Sigmoid colon (tissue), 7 donors: ENCODE results near the gene RHOBTB1. TPM values are rescaled to one million over a fixed set of nuclear protein-coding genes. Genes with fewer than 3 reads are reported as not detected.
"Not testable (repeated sequence)": the region's sequence is repeated elsewhere in the genome, so short reads cannot be mapped to it uniquely, and the experiment has no call there.

Experiments used
- DNase-seq: peaks from one replicate; pipeline ENCODE4 v3.0.0-alpha.2; 2019
- H3K27ac ChIP-seq, 4 donors: fragments of 200-600 bp; sonication (generic); one replicate each; pipeline ENCODE4 v1.5.1; 2016 to 2019; ENCODE audit warnings: mild to moderate bottlenecking in 1 of 4
- H3K27me3 ChIP-seq, 3 donors: fragments of 200-600 bp; sonication (generic); one replicate each; pipeline ENCODE4 v1.5.1; 2019; ENCODE audit warnings: mild to moderate bottlenecking in 1 of 3
- H3K36me3 ChIP-seq, 4 donors: fragments of 200-600 bp; sonication (generic); one replicate each; pipeline ENCODE4 v1.5.1; 2016 to 2019
- H3K4me1 ChIP-seq, 4 donors: fragments of 200-600 bp; sonication (generic); one replicate each; pipeline ENCODE4 v1.5.1; 2017 to 2019
- H3K4me3 ChIP-seq, 4 donors: fragments of 200-600 bp; sonication (generic); one replicate each; pipeline ENCODE4 v1.5.1; 2017 to 2019; ENCODE audit warnings: mild to moderate bottlenecking in 2 of 4, moderate library complexity in 1 of 4
- H3K9me3 ChIP-seq, 4 donors: fragments of 200-600 bp in 3 of 4; sonication (generic) in 3 of 4; one replicate each; pipeline versions ENCODE4 v1.5.1 to v1.6.1; 2013 to 2019
- EP300 ChIP-seq, 4 donors: sonication (generic); formaldehyde crosslinking; IDR thresholded peaks; one replicate each; pipeline ENCODE4 v1.6.1; 2017; ENCODE audit warnings: antibody characterized with exemption in 4 of 4
- POLR2A ChIP-seq, 2 donors: fragments of 450-650 bp; IDR thresholded peaks; one replicate each; pipeline ENCODE4 v1.6.1; 2016; ENCODE audit warnings: antibody characterized with exemption in 2 of 2, mild to moderate bottlenecking in 2 of 2, moderate library complexity in 2 of 2
- POLR2AphosphoS5 ChIP-seq, 4 donors: sonication (generic); formaldehyde crosslinking; IDR thresholded peaks; one replicate each; pipeline ENCODE4 v1.6.1; 2017; ENCODE audit warnings: antibody characterized with exemption in 4 of 4
- WGBS, 2 donors: extraction: QIAGEN DNeasy Blood & Tissue Kit; methylation state at CpG; one replicate each; pipeline ENCODE4 v1.1.7; 2013; 5-methylcytosine and 5-hydroxymethylcytosine counted together
- intact Hi-C: fragments of 100-400 bp; cut with DNase I; formaldehyde crosslinking; loops from one replicate; pipeline ENCODE4 v1.15.1; 2023
- polyA plus RNA-seq, 3 donors: library from polyadenylated mRNA; stranded (reverse); fragments of 200-250 nt; gene quantifications; one replicate each; pipeline ENCODE4 v1.2.3, GENCODE V29; 2013
- total RNA-seq, 4 donors: library from RNA; depleted of rRNA; stranded (reverse); fragments of >200 nt; gene quantifications; one replicate each; pipeline ENCODE4 v1.1.0, GENCODE V29; 2016
- TF ChIP-seq, protein P1 (sequence below), 4 experiments: fragments of 450-650 bp in 3 of 4; fragments of 200-600 bp in 1 of 4; IDR thresholded peaks; one replicate each; pipeline ENCODE4 v1.5.1; 2016 to 2019; ENCODE audit warnings: antibody characterized with exemption in 4 of 4, mild to moderate bottlenecking in 3 of 4, moderate library complexity in 2 of 4
- donor health status: healthy with polysubstance abuse.
- donor health status: Bipolar disorder and iron deficiency.
- donor health status: healthy.

The RHOBTB1 gene
- total and polyA plus RNA-seq, 7 donors: 3.3 to 25.5 (median 8.6) TPM

DNA sequence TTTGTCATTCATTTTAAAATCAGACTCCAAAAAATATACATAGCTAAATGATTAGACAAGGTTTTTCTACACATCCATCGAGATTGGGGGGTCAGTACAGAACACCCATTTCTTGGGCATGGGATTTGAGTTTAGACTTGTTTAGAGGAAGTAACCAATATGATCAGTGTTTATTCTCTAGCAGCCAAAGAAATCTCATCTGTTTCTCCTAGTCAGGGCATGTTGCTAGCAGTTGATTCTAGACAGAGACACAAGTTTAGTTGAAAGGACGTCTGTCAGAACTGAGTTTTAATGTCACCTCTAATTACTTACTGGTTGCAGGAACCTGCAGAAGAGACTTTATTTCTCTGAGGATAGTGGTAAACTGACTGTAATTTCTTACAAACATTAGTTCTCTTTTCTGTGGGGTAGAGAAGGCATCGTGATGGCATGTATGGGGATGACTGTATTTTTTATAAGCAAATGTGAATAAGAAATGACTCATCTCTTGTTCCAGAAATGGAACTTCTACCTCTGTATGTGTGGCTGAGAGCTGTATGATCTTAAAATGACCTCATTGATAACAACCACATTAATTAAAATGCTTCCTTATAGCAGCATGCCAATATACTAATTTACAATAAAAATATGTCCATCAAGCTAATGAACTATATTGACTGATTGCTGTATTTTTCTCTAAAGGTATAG is 30.6 kb upstream of the RHOBTB1 start:
- H3K27ac ChIP-seq: no peak overlapping the region

DNA sequence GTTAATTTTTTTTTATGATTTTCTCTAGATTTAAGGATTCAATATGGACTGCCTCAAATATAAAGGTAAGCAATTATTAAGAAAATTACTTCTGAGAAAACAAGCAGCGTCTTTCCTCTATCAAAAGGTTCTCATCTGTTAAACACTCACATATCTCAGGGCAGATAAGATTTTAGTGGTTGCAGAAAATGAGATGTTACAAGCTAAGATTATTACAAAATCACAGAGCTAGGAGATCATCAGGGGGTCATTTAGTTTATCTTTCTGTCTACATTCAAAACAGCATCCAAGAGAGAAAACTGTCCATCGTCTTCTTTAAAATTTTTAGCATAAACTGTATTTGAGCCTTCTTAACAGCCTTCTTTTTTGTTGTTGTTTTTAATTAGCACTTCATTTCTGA is 29.1 kb upstream of the RHOBTB1 start:
- no peak overlapping the region for H3K27ac ChIP-seq
- DNase-seq: no peak
- TF ChIP-seq, protein P1, sequence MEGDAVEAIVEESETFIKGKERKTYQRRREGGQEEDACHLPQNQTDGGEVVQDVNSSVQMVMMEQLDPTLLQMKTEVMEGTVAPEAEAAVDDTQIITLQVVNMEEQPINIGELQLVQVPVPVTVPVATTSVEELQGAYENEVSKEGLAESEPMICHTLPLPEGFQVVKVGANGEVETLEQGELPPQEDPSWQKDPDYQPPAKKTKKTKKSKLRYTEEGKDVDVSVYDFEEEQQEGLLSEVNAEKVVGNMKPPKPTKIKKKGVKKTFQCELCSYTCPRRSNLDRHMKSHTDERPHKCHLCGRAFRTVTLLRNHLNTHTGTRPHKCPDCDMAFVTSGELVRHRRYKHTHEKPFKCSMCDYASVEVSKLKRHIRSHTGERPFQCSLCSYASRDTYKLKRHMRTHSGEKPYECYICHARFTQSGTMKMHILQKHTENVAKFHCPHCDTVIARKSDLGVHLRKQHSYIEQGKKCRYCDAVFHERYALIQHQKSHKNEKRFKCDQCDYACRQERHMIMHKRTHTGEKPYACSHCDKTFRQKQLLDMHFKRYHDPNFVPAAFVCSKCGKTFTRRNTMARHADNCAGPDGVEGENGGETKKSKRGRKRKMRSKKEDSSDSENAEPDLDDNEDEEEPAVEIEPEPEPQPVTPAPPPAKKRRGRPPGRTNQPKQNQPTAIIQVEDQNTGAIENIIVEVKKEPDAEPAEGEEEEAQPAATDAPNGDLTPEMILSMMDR (IDR thresholded peaks at IDR 0.05): no peak
- no peak for TF ChIP-seq EP300 (IDR thresholded peaks at IDR 0.05)
- no peak for TF ChIP-seq POLR2A (IDR thresholded peaks at IDR 0.05)
- no peak for TF ChIP-seq POLR2AphosphoS5 (IDR thresholded peaks at IDR 0.05)
- no peaks in the 10 kb centered on the region for H3K4me1 ChIP-seq
- intact Hi-C loops: no loop called here
- no peaks in the 10 kb centered on the region for H3K36me3 ChIP-seq
- H3K27me3 ChIP-seq: no peaks in the 10 kb centered on the region
- 91 to 93% methylated on average over 2 of the region's 2 CpGs for WGBS, 2 donors
- H3K4me3 ChIP-seq: no peak overlapping the region
- no peaks in the 10 kb centered on the region for H3K9me3 ChIP-seq

More for the DNA sequence above, 30.6 kb upstream of the RHOBTB1 start:
- TF ChIP-seq POLR2AphosphoS5 (IDR thresholded peaks at IDR 0.05) (no peak), EP300 (IDR thresholded peaks at IDR 0.05) (no peak), POLR2A (IDR thresholded peaks at IDR 0.05) (no peak)
- intact Hi-C loops: no loop called here
- no peak for DNase-seq
- Histone ChIP-seq H3K36me3 (no peaks in the 10 kb centered on the region), H3K4me3 (no peak overlapping the region), H3K9me3 (no peaks in the 10 kb centered on the region), H3K4me1 (no peaks in the 10 kb centered on the region), H3K27me3 (no peaks in the 10 kb centered on the region)
- WGBS, 2 donors: 54 to 67% methylated on average over 3 of the region's 3 CpGs

DNA sequence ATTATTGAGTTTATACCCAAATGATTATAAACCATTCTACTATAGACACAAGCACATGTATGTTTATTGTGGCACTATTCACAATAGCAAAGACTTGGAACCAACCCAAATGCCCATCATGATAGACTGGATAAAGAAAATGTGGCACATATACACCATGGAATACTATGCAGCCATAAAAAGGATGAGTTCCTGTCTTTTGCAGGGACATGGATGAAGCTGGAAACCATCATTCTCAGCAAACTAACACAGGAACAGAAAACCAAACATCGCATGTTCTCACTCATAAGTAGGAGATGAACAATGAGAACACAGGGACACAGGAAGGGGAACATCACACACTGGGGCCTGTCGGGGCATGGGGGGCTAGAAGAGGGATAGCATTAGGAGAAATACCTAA is 28.2 kb upstream of the RHOBTB1 start:
- H3K27ac ChIP-seq, H3K27me3 ChIP-seq, H3K9me3 ChIP-seq, H3K36me3 ChIP-seq, H3K4me1 ChIP-seq, intact Hi-C loops, H3K4me3 ChIP-seq, DNase-seq: not testable (repeated sequence)
- WGBS, 2 donors: 96 to 99% methylated on average over 2 of the region's 2 CpGs

DNA sequence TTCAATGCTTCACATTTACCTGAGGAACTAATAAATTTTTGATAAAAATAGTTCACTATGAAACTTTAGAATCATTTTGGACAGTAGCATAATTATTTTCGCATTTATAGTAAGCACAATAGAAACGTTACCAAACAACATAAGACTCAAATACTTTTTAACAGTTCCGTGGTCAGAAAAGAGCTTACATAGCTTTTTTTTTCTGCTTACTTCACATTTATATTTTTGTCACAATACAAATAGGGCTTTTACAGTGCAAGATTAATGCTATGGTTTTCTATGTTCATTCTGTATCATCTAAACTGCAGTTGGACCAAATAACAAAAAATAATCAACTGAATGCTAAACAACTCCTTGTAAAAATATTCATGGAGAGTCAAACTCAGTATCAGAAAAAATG is 26.5 kb upstream of the RHOBTB1 start:
- intact Hi-C loops: no loop called here
- Histone ChIP-seq H3K4me1 (no peaks in the 10 kb centered on the region), H3K27me3 (no peaks in the 10 kb centered on the region), H3K27ac (no peak overlapping the region), H3K9me3 (no peaks in the 10 kb centered on the region), H3K36me3 (no peaks in the 10 kb centered on the region), H3K4me3 (no peak overlapping the region)
- no peak for DNase-seq
- TF ChIP-seq, protein P1 (IDR thresholded peaks at IDR 0.05): no peak
- TF ChIP-seq POLR2AphosphoS5 (IDR thresholded peaks at IDR 0.05) (no peak), POLR2A (IDR thresholded peaks at IDR 0.05) (no peak), EP300 (IDR thresholded peaks at IDR 0.05) (no peak)
- 89 to 93% methylated on average over 3 of the region's 3 CpGs for WGBS, 2 donors

DNA sequence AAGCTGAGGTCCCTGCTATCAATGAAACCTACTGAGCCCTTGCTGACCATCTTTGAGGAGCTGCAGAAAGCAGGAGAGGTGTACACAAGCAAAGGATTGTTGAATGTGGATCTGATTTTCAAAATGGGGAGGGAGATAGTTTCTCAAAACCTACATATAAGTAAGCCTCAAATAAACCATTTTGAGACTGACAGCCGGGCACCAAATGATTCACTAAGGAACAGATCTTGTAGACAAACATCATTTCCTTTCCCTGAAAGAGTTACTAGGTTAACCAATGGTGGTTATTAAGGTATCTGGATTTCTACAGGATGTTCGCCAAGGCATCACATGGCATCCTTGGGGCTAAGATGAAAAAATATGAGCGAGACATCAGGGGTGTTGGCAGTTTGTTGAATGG is 24.5 kb upstream of the RHOBTB1 start:
- no peaks in the 10 kb centered on the region for H3K9me3 ChIP-seq

More for the DNA sequence above, 24.5 kb upstream of the RHOBTB1 start:
- DNase-seq: no peak
- H3K27me3 ChIP-seq: no peaks in the 10 kb centered on the region
- no peak overlapping the region for H3K4me3 ChIP-seq
- no peak overlapping the region for H3K27ac ChIP-seq
- H3K36me3 ChIP-seq: no peaks in the 10 kb centered on the region
- peaks cover 0 to 10% (median under 1%) of the 10 kb centered on the region in 4 donors for H3K4me1 ChIP-seq
- 96 to 97% methylated on average over 3 of the region's 3 CpGs for WGBS, 2 donors
- intact Hi-C loops: loop anchor here (10.0 kb wide), 1 partner anchor 316 kb away; no protein-coding TSS in a partner anchor
- no peak for TF ChIP-seq POLR2A (IDR thresholded peaks at IDR 0.05)
- no peak for TF ChIP-seq POLR2AphosphoS5 (IDR thresholded peaks at IDR 0.05)
- no peak for TF ChIP-seq EP300 (IDR thresholded peaks at IDR 0.05)
- TF ChIP-seq, protein P1 (IDR thresholded peaks at IDR 0.05): no peak
